ENCODE results near the gene LAMA2. TPM values are rescaled to one million over a fixed set of nuclear protein-coding genes. Genes with fewer than 3 reads are reported as not detected.

LAMA2 gene
- total RNA-seq, 1 experiment from 2014 or later: 4.2 TPM

- Histone ChIP-seq H2BK5ac (ENCODE audit: insufficient read length, low read length) (no peak overlapping the region), H3K23ac (ENCODE audit: insufficient read length, low read depth, low read length) (no peak overlapping the region), H3K18ac (ENCODE audit: insufficient read length, low read depth, low read length) (no peak overlapping the region), H4K5ac (ENCODE audit: insufficient read length, low read depth, low read length) (no peak overlapping the region), H4K8ac (replicated peaks; ENCODE audit: insufficient read length, low read depth, low read length) (no peak overlapping the region), H3K4ac (ENCODE audit: low read depth, low read length) (no peak overlapping the region), H3K4me2 (ENCODE audit: insufficient read depth, insufficient read length, low read length) (no peak overlapping the region), H2BK15ac (ENCODE audit: low read depth, low read length) (no peak overlapping the region), H3K27ac (ENCODE audit: insufficient read length, low read depth, low read length) (no peak overlapping the region), H3K9me3 (ENCODE audit: control insufficient read depth, low read depth, low read length) (no peaks in the 10 kb centered on the region), H2AK5ac (ENCODE audit: insufficient read length, low read length) (no peak overlapping the region), H2BK20ac (ENCODE audit: low read depth, low read length, poor library complexity, severe bottlenecking) (no peak overlapping the region), H3K79me1 (ENCODE audit: insufficient read depth, low read depth, low read length, poor library complexity, severe bottlenecking) (no peaks in the 10 kb centered on the region), H3K9ac (ENCODE audit: extremely low read depth, insufficient read length, low read length) (no peak overlapping the region), H3K4me1 (ENCODE audit: insufficient read depth, low read length) (no peaks in the 10 kb centered on the region), H3K79me2 (ENCODE audit: insufficient read depth, low read length) (no peaks in the 10 kb centered on the region), H2AFZ (ENCODE audit: low read length) (no peak overlapping the region), H2BK12ac (ENCODE audit: insufficient read length, low read depth, low read length) (no peak overlapping the region), H3K23me2 (ENCODE audit: insufficient read length, low read depth, low read length, poor library complexity, severe bottlenecking) (no peaks in the 10 kb centered on the region), H4K20me1 (ENCODE audit: control insufficient read depth, insufficient read depth, insufficient read length) (no peaks in the 10 kb centered on the region), H2BK120ac (ENCODE audit: low read depth, low read length, poor library complexity, severe bottlenecking) (no peak overlapping the region), H3K14ac (ENCODE audit: insufficient read depth, low read length) (no peak overlapping the region), H4K91ac (ENCODE audit: insufficient read length, low read depth, low read length) (no peak overlapping the region), H3T11ph (ENCODE audit: low read length) (no peak overlapping the region), H3K27me3 (ENCODE audit: insufficient read depth, low read length) (no peaks in the 10 kb centered on the region), H3K56ac (ENCODE audit: insufficient read length, low read depth, low read length) (no peak overlapping the region)
- WGBS (ENCODE audit: extremely low coverage, insufficient read length, low lambda C conversion rate): no CpG with 5 or more reads among the region's 4 CpGs
- H3K4me1 Mint-ChIP-seq: peaks cover 0 to 2% of the 10 kb centered on the region in 2 experiments; a peak in 2 of 4 replicates
- H3K9me3 Mint-ChIP-seq: no peaks in the 10 kb centered on the region
- TF ChIP-seq, protein P1, sequence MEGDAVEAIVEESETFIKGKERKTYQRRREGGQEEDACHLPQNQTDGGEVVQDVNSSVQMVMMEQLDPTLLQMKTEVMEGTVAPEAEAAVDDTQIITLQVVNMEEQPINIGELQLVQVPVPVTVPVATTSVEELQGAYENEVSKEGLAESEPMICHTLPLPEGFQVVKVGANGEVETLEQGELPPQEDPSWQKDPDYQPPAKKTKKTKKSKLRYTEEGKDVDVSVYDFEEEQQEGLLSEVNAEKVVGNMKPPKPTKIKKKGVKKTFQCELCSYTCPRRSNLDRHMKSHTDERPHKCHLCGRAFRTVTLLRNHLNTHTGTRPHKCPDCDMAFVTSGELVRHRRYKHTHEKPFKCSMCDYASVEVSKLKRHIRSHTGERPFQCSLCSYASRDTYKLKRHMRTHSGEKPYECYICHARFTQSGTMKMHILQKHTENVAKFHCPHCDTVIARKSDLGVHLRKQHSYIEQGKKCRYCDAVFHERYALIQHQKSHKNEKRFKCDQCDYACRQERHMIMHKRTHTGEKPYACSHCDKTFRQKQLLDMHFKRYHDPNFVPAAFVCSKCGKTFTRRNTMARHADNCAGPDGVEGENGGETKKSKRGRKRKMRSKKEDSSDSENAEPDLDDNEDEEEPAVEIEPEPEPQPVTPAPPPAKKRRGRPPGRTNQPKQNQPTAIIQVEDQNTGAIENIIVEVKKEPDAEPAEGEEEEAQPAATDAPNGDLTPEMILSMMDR (conservative IDR thresholded peaks at IDR 0.05): no peak
- no peaks in the 10 kb centered on the region for H3K27me3 Mint-ChIP-seq (ENCODE audit: low read depth)
- H3K4me3 Mint-ChIP-seq: no peak overlapping the region
- H3K27ac Mint-ChIP-seq: no peak overlapping the region
- no peak for DNase-seq
- no peaks in the 10 kb centered on the region for H3K36me3 Mint-ChIP-seq (ENCODE audit: insufficient read depth in 1 of 3, low read depth in 3 of 3)
Observed at GRCh38 chr6:129481706-129482105, 598.8 kb downstream of the LAMA2 start.
